Motor neuron (in vitro differentiated cells): ENCODE results near the gene GPR108. TPM values are rescaled to one million over a fixed set of nuclear protein-coding genes. Genes with fewer than 3 reads are reported as not detected.

Source experiments
- ATAC-seq, 8 experiments: fragments of 200-7000 bp; cut with Tn5 transposase; replicated peaks in 6 of 8; 2 replicates each; pipeline ENCODE4 v1.8.0; 2021; ENCODE audit warnings: mild to moderate bottlenecking in 8 of 8, moderate library complexity in 8 of 8
- H3K27ac ChIP-seq, 2 donors: fragments of 250-450 bp; sonication (Bioruptor Pico); 2 replicates each; pipeline ENCODE4 v1.9.0; 2021; ENCODE audit warnings: antibody characterized with exemption in 2 of 2, mild to moderate bottlenecking in 2 of 2, moderate library complexity in 1 of 2
- H3K4me1 ChIP-seq, 2 donors: fragments of 250-450 bp; sonication (Bioruptor Pico); replicated peaks in 1 of 2; 2 replicates each; pipeline ENCODE4 v1.6.1; 2021; ENCODE audit warnings: antibody characterized with exemption in 2 of 2, mild to moderate bottlenecking in 2 of 2, moderate library complexity in 1 of 2
- H3K4me3 ChIP-seq, 5 donors: fragments of 250-450 bp; sonication (Bioruptor Pico); 2 replicates each; pipeline ENCODE4 v1.9.0; 2021; ENCODE audit warnings: antibody characterized with exemption in 5 of 5, mild to moderate bottlenecking in 5 of 5, moderate library complexity in 4 of 5
- WGBS, 10 experiments: fragments of 450-650 bp; shearing (Covaris generic); methylation state at CpG; one replicate each; pipeline ENCODE4 v1.0.0; 2022; 5-methylcytosine and 5-hydroxymethylcytosine counted together
- in situ Hi-C, 9 experiments: fragments of 400-800 bp; cut with MboI; loops; one replicate each; pipeline ENCODE4 v1.15.0; 2021; ENCODE audit warnings: low sequenced_read_pairs in 9 of 9, low pct_unique_long_range_greater_than_20kb in 2 of 9; ENCODE audit not compliant: unreplicated experiment in 9 of 9
- total RNA-seq, 8 experiments: library from RNA; unstranded; fragments of 300-600 nt; gene quantifications; 2 replicates each; pipeline versions ENCODE4 v1.2.3 to v1.2.4, GENCODE V29; 2022

Gene GPR108
- total RNA-seq, 8 experiments from 2014 or later = 19.0 to 76.9 (median 31.0) TPM

GRCh38 chr19:6738787-6739389 lies 1.5 kb upstream of the GPR108 start:
- Histone ChIP-seq H3K4me3 (peak overlapping the region; percentile 37 to 51 (median 45)), H3K27ac (peak overlapping the region; percentile 53 to 86), H3K4me1 (peaks cover 20 to 28% of the 10 kb centered on the region in 2 donors)
- whole genome bisulfite sequencing, 10 experiments = 0 to 60% (median 3%) methylated on average over 1 to 10 of the region's 24 CpGs; no CpG with 5 or more reads in 2 of the 10 experiments
- ATAC-seq = no peak
- in situ Hi-C loops = loop anchor here in 1 of 9 experiments (10.0 kb wide), 1 partner anchor 126 kb away; no protein-coding TSS in a partner anchor

- peak overlapping the region in 1 of 5 donors; percentile 6 for H3K4me3 ChIP-seq
- peak in 7 of 8 experiments; percentile 1 to 13 (median 1) for ATAC-seq
- H3K4me1 ChIP-seq = peaks cover 20 to 26% of the 10 kb centered on the region in 2 donors
- 0 to 35% (median 10%) methylated on average over 1 to 6 of the region's 13 CpGs; no CpG with 5 or more reads in 1 of the 10 experiments for WGBS, 10 experiments
- in situ Hi-C loops = loop anchor here in 1 of 9 experiments (10.0 kb wide), 1 partner anchor 127 kb away; no protein-coding TSS in a partner anchor
- peak overlapping the region; percentile 57 to 86 for H3K27ac ChIP-seq
Observed at GRCh38 chr19:6737873-6738786, 750 bp upstream of the GPR108 start.

GRCh38 chr19:6736917-6737283 lies 480 bp downstream of the GPR108 start:
- peak overlapping the region; percentile 98 to 99 for H3K27ac ChIP-seq
- in situ Hi-C loops = loop anchor here in 1 of 9 experiments (10.0 kb wide), 1 partner anchor 128 kb away; no protein-coding TSS in a partner anchor
- peak overlapping the region; percentile 49 to 72 (median 57) for H3K4me3 ChIP-seq
- peak in 2 of 8 experiments; percentile 0 for ATAC-seq
- 0% methylated on average over 3 to 6 of the region's 16 CpGs; no CpG with 5 or more reads in 8 of the 10 experiments for WGBS, 10 experiments
- peaks cover 20 to 26% of the 10 kb centered on the region in 2 donors for H3K4me1 ChIP-seq

GRCh38 chr19:6736169-6736916 lies 1.0 kb downstream of the GPR108 start:
- Histone ChIP-seq H3K27ac (peak overlapping the region; percentile 98 to 99), H3K4me3 (peak overlapping the region; percentile 49 to 72 (median 57)), H3K4me1 (peaks cover 20 to 26% of the 10 kb centered on the region in 2 donors)
- 18 to 89% (median 55%) methylated on average over 3 to 15 of the region's 25 CpGs; no CpG with 5 or more reads in 3 of the 10 experiments for WGBS, 10 experiments
- peak; percentile 3 to 25 (median 10) for ATAC-seq
- in situ Hi-C loops = loop anchor here in 1 of 9 experiments (10.0 kb wide), 1 partner anchor 128 kb away; no protein-coding TSS in a partner anchor

GRCh38 chr19:6735181-6735911 lies 2.0 kb downstream of the GPR108 start:
- no peak for ATAC-seq
- in situ Hi-C loops = loop anchor here in 1 of 9 experiments (10.0 kb wide), 1 partner anchor 129 kb away; no protein-coding TSS in a partner anchor
- WGBS, 10 experiments = 12 to 100% (median 44%) methylated on average over 1 to 7 of the region's 15 CpGs; no CpG with 5 or more reads in 3 of the 10 experiments
- Histone ChIP-seq H3K4me3 (peak overlapping the region in 2 of 5 donors; percentile 57 to 72), H3K4me1 (peaks cover 20 to 26% of the 10 kb centered on the region in 2 donors), H3K27ac (no peak overlapping the region)

- in situ Hi-C loops = loop anchor here in 1 of 9 experiments (10.0 kb wide), 1 partner anchor 131 kb away; no protein-coding TSS in a partner anchor
- WGBS, 10 experiments = 80 to 100% (median 82%) methylated on average over 1 to 8 of the region's 20 CpGs; no CpG with 5 or more reads in 4 of the 10 experiments
- ATAC-seq = no peak
Observed at GRCh38 chr19:6734096-6734696, 3.2 kb downstream of the GPR108 start.

GRCh38 chr19:6733338-6734095 lies 3.9 kb downstream of the GPR108 start:
- in situ Hi-C loops = loop anchor here in 1 of 9 experiments (10.0 kb wide), 1 partner anchor 131 kb away; no protein-coding TSS in a partner anchor

More at GRCh38 chr19:6734096-6734696, 3.2 kb downstream of the GPR108 start:
- peaks cover 19 to 31% of the 10 kb centered on the region in 2 donors for H3K4me1 ChIP-seq
- H3K4me3 ChIP-seq = no peak overlapping the region
- no peak overlapping the region for H3K27ac ChIP-seq

GRCh38 chr19:6732803-6733337 lies 4.5 kb downstream of the GPR108 start:
- Histone ChIP-seq H3K27ac (no peak overlapping the region), H3K4me3 (no peak overlapping the region), H3K4me1 (peaks cover 6 to 18% of the 10 kb centered on the region in 2 donors)
- in situ Hi-C loops = loop anchor here in 1 of 9 experiments (10.0 kb wide), 1 partner anchor 132 kb away; no protein-coding TSS in a partner anchor
- ATAC-seq = no peak
- 70 to 100% (median 80%) methylated on average over 1 to 4 of the region's 21 CpGs; no CpG with 5 or more reads in 7 of the 10 experiments for WGBS, 10 experiments

More at GRCh38 chr19:6733338-6734095, 3.9 kb downstream of the GPR108 start:
- no peak overlapping the region for H3K27ac ChIP-seq
- no peak overlapping the region for H3K4me3 ChIP-seq
- no peak for ATAC-seq
- peaks cover 12 to 24% of the 10 kb centered on the region in 2 donors for H3K4me1 ChIP-seq
- WGBS, 10 experiments = 89% methylated on average over 4 of the region's 29 CpGs; no CpG with 5 or more reads in 9 of the 10 experiments

- Histone ChIP-seq H3K4me1 (peaks cover 5 to 17% of the 10 kb centered on the region in 2 donors), H3K27ac (no peak overlapping the region), H3K4me3 (no peak overlapping the region)
- WGBS, 10 experiments = 80 to 100% (median 93%) methylated on average over 2 to 4 of the region's 22 CpGs; no CpG with 5 or more reads in 7 of the 10 experiments
- no peak for ATAC-seq
- in situ Hi-C loops = loop anchor here in 1 of 9 experiments (10.0 kb wide), 1 partner anchor 133 kb away; no protein-coding TSS in a partner anchor
Observed at GRCh38 chr19:6731822-6732221, 5.6 kb downstream of the GPR108 start.

GRCh38 chr19:6730941-6731670 lies 6.3 kb downstream of the GPR108 start:
- no peak for ATAC-seq
- peaks cover 5 to 17% of the 10 kb centered on the region in 2 donors for H3K4me1 ChIP-seq
- H3K27ac ChIP-seq = no peak overlapping the region
- H3K4me3 ChIP-seq = no peak overlapping the region
- in situ Hi-C loops = loop anchor here in 1 of 9 experiments (10.0 kb wide), 1 partner anchor 134 kb away; no protein-coding TSS in a partner anchor
- no CpG with 5 or more reads among the region's 30 CpGs for WGBS, 10 experiments
